GM12891 (cell line): ENCODE measurements around the gene GNAQ.

Experiments
- PAX5 ChIP-seq: IDR thresholded peaks from 2 replicates; pipeline ENCODE4 v1.6.1; 2011; ENCODE audit warnings: low read length, moderate library complexity, mild to moderate bottlenecking; ENCODE audit not compliant: insufficient read depth, severe bottlenecking
- POLR2A ChIP-seq: IDR thresholded peaks from 2 replicates; pipeline ENCODE4 v1.6.1; 2011; ENCODE audit warnings: low read depth, low read length, control low read depth
- POLR2AphosphoS5 ChIP-seq: IDR thresholded peaks from 2 replicates; pipeline ENCODE4 v1.6.1; 2011; ENCODE audit warnings: low read depth, low read length, control low read depth
- POU2F2 ChIP-seq: IDR thresholded peaks from 2 replicates; pipeline ENCODE4 v1.6.1; 2011; ENCODE audit warnings: low read depth, mild to moderate bottlenecking, control low read depth, low read length, moderate library complexity
- SPI1 ChIP-seq: IDR thresholded peaks from 2 replicates; pipeline ENCODE4 v1.6.1; 2011; ENCODE audit warnings: low read depth, low read length, control low read depth
- TAF1 ChIP-seq: IDR thresholded peaks from 2 replicates; pipeline ENCODE4 v1.6.1; 2011; ENCODE audit warnings: low read depth, low read length, control low read depth

GRCh38 chr9:77770340-77770739 is 261.3 kb downstream of the GNAQ start:
- TF ChIP-seq POLR2A (no peak), POLR2AphosphoS5 (no peak), SPI1 (no peak), TAF1 (no peak), PAX5 (no peak), POU2F2 (no peak)
